Measurements from ENCODE around the gene TTC22. TPM values are rescaled to one million over a fixed set of nuclear protein-coding genes. Genes with fewer than 3 reads are reported as not detected.
A peak's percentile ranks its signal among the peaks of the same experiment; 100 is the strongest.

TTC22 gene
- 3.0 and 3.1 TPM in 2 replicates for total RNA-seq (2022)
- percentile 38 among the genes with signal in this experiment for Bru-seq, nascent RNA
- percentile 34 among the genes with signal in this experiment for BruChase-seq, experiment 1, labeled RNA remaining after a 6-hour chase
- percentile 39 among the genes with signal in this experiment for BruChase-seq, experiment 2, labeled RNA remaining after a 2-hour chase
- long read RNA-seq, partial matches to known transcripts: 1 of 5 reads
- long read RNA-seq, other reads (novel, unspliced or antisense): 0 of 5 reads

DNA sequence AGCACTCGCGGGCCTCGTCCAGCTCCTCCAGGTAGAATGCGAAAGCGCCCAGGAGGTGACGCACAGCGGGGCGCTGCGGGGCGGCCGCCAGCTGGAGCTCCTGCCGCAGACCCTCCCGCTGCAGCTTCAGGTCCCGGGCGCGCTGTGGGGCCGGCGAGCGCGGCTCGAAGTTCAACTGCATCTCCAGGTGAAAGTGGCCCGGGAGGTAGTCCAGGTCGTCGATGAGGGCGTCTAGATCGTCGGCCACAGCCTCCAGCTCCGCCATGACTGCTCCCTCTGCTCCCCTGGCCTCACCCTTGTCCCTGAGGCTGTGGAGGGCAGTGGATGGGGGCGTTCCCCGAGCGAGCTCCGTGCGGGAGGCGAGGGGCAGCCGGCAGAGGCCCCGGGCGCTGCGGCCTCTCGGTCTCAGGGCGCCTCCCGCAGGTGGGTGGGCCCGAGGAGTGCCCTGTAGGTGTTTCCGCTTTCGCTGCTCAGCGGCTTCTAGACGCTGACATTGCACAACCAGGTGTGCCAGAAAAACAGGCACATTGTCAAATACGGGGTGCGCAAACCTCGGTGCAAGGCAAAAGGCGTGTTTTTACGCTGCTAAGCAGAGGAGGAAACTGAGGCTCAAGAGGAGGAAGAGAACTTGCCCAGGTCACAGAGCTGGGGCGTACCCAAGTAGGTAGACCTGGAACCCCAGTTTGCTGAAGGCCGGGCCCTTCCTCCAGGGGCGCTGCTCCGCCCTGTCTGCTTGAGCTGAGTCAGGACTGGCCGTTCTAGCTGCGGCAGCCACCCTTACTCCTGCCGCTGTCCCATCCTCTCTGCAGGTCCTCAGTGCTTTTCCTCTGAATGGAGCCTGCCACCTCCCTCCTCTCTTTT lies at the start of gene TTC22:
TSS of gene TTC22 (minus strand) at position 425 of the 861 bp plus-strand sequence. CDS start at position 265, 160 bp downstream.
- no peaks in the 10 kb centered on the region for H3K27me3 Mint-ChIP-seq (ENCODE audit: insufficient read depth, unreplicated experiment)
- CTCF ChIA-PET: interaction anchor here (0.6 to 2.6 kb wide), 42 partner anchors 9 to 844 kb away, joined by 3 to 16 read pairs (median 4); partner anchors contain the start of genes ACOT11 and TTC4
- BruUV-seq (replicated peaks): no TSS peak
- intact Hi-C loops (cut with micrococcal nuclease): loop anchor here (5.0 kb wide), 2 partner anchors 39 to 84 kb away; partner anchors contain the start of genes PARS2 and TTC4
- H3K27ac Mint-ChIP-seq (ENCODE audit: low read depth, unreplicated experiment): no peak within 1 kb of the TSS
- peaks cover 32% of the 10 kb centered on the region for H3K4me1 Mint-ChIP-seq (ENCODE audit: insufficient read depth, unreplicated experiment)
- peak; percentile 71 for DNase-seq (ENCODE audit: unreplicated experiment)
- TF ChIP-seq, protein P1, sequence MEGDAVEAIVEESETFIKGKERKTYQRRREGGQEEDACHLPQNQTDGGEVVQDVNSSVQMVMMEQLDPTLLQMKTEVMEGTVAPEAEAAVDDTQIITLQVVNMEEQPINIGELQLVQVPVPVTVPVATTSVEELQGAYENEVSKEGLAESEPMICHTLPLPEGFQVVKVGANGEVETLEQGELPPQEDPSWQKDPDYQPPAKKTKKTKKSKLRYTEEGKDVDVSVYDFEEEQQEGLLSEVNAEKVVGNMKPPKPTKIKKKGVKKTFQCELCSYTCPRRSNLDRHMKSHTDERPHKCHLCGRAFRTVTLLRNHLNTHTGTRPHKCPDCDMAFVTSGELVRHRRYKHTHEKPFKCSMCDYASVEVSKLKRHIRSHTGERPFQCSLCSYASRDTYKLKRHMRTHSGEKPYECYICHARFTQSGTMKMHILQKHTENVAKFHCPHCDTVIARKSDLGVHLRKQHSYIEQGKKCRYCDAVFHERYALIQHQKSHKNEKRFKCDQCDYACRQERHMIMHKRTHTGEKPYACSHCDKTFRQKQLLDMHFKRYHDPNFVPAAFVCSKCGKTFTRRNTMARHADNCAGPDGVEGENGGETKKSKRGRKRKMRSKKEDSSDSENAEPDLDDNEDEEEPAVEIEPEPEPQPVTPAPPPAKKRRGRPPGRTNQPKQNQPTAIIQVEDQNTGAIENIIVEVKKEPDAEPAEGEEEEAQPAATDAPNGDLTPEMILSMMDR (IDR thresholded peaks at IDR 0.05; ENCODE audit: unreplicated experiment): peak; percentile 43
- peak within 1 kb of the TSS; percentile 76 for H3K4me3 Mint-ChIP-seq (ENCODE audit: unreplicated experiment)
- H3K36me3 Mint-ChIP-seq (ENCODE audit: insufficient read depth, unreplicated experiment): no peaks in the 10 kb centered on the region
- POLR2A ChIA-PET: interaction anchor here (0.8 to 2.0 kb wide), 11 partner anchors 18 to 394 kb away, joined by 3 to 10 read pairs (median 7); partner anchors contain the start of genes PARS2, SSBP3 and TTC4
- no peaks in the 10 kb centered on the region for H3K9me3 Mint-ChIP-seq (ENCODE audit: unreplicated experiment)

DNA sequence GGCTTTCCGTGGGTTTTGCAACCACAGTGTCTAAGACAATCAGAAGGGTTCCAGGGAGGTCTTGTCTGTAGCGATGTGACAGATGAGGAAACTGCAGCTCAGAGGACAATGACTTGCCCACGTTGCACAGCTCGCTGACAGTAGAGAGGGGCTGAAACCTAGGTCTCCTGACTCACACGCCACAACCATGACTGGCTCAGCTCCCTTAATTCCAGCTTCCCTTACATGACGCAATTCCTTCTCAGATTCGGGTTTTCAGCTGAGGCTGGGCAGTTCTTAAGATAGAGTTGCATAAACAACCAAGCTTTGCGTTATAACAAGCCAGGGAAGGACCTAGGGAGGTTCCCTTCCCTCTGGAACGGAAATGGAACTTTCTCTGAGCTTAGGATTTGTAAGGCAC lies 49.6 kb upstream of the TTC22 start:
- peak; percentile 94 for DNase-seq (ENCODE audit: unreplicated experiment)
- Mint-ChIP-seq H3K4me1 (ENCODE audit: insufficient read depth, unreplicated experiment) (no peaks in the 10 kb centered on the region), H3K9me3 (ENCODE audit: unreplicated experiment) (no peaks in the 10 kb centered on the region), H3K27me3 (ENCODE audit: insufficient read depth, unreplicated experiment) (no peaks in the 10 kb centered on the region), H3K27ac (ENCODE audit: low read depth, unreplicated experiment) (no peak overlapping the region), H3K4me3 (ENCODE audit: unreplicated experiment) (no peak overlapping the region), H3K36me3 (ENCODE audit: insufficient read depth, unreplicated experiment) (peaks cover 91% of the 10 kb centered on the region)
- TF ChIP-seq, protein P1 (IDR thresholded peaks at IDR 0.05; ENCODE audit: unreplicated experiment): no peak
- ChIA-PET POLR2A (interaction anchor here (1.5 kb wide), 1 partner anchor 35 kb away, joined by 5 read pairs; no protein-coding TSS in a partner anchor), CTCF (interaction anchor here (0.7 to 0.8 kb wide), 2 partner anchors 8 to 94 kb away, joined by 3 to 4 read pairs; no protein-coding TSS in a partner anchor)
- intact Hi-C loops (cut with micrococcal nuclease): no loop called here
- BruUV-seq (replicated peaks): no TSS peak

DNA sequence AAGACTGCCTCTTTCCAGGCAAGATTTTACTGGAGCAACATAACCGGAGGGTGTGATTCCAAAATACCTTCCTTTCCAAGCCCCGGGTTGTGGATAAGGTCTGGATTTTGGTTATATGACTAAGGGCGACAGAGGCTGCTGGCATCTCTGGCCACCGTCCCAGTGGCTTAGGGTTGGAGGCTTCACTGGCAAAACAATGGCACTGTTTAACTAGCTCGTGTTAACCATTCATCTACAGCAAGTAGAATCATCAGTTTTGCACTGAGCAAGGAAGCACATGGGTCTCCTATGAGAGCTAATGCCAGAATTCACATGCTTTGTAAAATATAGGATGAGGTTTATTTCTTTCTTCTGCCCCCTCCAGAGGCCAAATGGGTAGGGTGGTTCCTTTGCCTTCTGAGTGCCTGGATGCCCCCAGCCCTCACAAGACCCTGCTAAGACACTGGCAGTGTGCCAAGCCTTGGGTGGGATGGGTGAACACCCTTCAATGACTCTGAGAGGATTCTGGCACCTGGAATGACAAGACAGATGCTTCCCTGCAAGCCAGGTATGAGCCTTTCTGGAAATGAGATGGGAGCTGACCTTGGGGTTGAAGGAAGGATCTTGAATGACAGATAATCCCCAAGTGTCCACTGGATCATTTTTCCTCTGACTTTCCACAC lies 49.1 kb upstream of the TTC22 start:
- H3K36me3 Mint-ChIP-seq (ENCODE audit: insufficient read depth, unreplicated experiment): peaks cover 90% of the 10 kb centered on the region
- ChIA-PET CTCF (interaction anchor here (0.7 to 0.8 kb wide), 2 partner anchors 9 to 95 kb away, joined by 3 to 4 read pairs; no protein-coding TSS in a partner anchor), POLR2A (interaction anchor here (1.5 kb wide), 1 partner anchor 36 kb away, joined by 5 read pairs; no protein-coding TSS in a partner anchor)
- H3K27ac Mint-ChIP-seq (ENCODE audit: low read depth, unreplicated experiment): no peak overlapping the region
- H3K4me3 Mint-ChIP-seq (ENCODE audit: unreplicated experiment): no peak overlapping the region
- TF ChIP-seq, protein P1 (IDR thresholded peaks at IDR 0.05; ENCODE audit: unreplicated experiment): no peak
- intact Hi-C loops (cut with micrococcal nuclease): no loop called here
- no peaks in the 10 kb centered on the region for H3K9me3 Mint-ChIP-seq (ENCODE audit: unreplicated experiment)
- H3K4me1 Mint-ChIP-seq (ENCODE audit: insufficient read depth, unreplicated experiment): no peaks in the 10 kb centered on the region
- BruUV-seq (replicated peaks): no TSS peak
- no peaks in the 10 kb centered on the region for H3K27me3 Mint-ChIP-seq (ENCODE audit: insufficient read depth, unreplicated experiment)
- DNase-seq (ENCODE audit: unreplicated experiment): no peak

Data from MCF 10A (cell line).